ENCODE results near the gene SON.

Gene SON

GRCh38 chr21:33543505-33544129, 779 bp downstream of the SON start:
- TF ChIP-seq, protein P1, sequence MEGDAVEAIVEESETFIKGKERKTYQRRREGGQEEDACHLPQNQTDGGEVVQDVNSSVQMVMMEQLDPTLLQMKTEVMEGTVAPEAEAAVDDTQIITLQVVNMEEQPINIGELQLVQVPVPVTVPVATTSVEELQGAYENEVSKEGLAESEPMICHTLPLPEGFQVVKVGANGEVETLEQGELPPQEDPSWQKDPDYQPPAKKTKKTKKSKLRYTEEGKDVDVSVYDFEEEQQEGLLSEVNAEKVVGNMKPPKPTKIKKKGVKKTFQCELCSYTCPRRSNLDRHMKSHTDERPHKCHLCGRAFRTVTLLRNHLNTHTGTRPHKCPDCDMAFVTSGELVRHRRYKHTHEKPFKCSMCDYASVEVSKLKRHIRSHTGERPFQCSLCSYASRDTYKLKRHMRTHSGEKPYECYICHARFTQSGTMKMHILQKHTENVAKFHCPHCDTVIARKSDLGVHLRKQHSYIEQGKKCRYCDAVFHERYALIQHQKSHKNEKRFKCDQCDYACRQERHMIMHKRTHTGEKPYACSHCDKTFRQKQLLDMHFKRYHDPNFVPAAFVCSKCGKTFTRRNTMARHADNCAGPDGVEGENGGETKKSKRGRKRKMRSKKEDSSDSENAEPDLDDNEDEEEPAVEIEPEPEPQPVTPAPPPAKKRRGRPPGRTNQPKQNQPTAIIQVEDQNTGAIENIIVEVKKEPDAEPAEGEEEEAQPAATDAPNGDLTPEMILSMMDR (IDR thresholded peaks at IDR 0.05; ENCODE audit: low read depth, low read length, missing control alignments), result no peak
- peak overlapping the region; percentile 56 for H3K4me3 ChIP-seq (replicated peaks; ENCODE audit: low read depth, low read length)
- DNase-seq (ENCODE audit: extremely low read depth, low read depth), result no peak

DNA sequence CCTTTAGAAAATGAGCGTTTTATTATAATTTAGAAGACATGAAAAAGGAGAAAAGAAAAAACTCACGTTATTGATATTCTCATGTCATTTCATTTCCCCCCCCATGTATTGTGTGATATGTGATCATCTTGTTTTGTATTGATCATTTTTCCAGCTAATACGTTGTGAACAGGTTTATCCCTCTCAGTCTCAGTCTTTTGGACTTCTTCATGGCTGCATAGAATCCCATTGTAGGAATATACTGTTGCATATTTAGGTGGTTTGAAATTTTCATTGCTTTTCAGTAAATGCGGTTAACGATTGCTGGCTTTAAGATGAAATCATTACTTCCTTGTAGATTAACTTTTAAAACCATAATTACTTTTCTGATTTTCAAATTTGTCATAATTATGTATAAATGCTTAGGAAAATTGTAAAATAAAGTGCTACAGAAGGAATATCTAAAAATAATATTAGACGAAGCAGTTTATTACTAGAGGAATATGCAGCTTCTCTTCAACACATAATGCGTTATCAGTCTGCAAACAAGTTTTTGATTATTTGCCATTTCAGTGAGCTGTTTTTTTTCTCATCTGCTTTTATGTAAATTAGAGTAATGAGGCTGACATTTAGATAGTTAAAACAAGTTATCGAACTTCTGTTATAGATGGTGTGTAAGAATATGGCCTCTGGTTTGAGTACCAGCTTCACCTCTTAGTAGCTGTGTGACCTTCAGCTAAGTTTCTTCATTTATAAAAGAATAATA, 1.8 kb downstream of the SON start:
- TF ChIP-seq, protein P1 (IDR thresholded peaks at IDR 0.05; ENCODE audit: low read depth, low read length, missing control alignments), result no peak
- no peak for DNase-seq (ENCODE audit: extremely low read depth, low read depth)
- H3K4me3 ChIP-seq (replicated peaks; ENCODE audit: low read depth, low read length), result peak overlapping the region; percentile 56

DNA sequence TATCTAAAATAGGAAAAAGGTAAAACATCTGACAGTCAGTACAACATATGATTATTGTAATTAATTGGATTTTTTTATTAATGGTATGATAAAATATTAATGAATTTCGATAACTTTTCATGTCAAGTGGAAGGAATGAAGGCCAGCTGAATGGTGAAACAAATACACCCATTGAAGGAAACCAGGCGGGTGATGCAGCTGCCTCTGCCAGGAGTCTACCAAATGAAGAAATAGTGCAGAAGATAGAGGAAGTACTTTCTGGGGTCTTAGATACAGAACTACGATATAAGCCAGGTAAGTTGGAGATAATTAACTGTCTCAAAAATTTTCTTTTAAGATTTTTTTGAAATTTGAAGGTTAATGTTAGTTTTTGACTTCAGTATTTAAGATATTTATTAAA, 3.2 kb downstream of the SON start:
- no peak for DNase-seq (ENCODE audit: extremely low read depth, low read depth)
- no peak overlapping the region; the same call in 1 of the 2 replicates for H3K4me3 ChIP-seq (replicated peaks; ENCODE audit: low read depth, low read length)
- TF ChIP-seq, protein P1 (IDR thresholded peaks at IDR 0.05; ENCODE audit: low read depth, low read length, missing control alignments), result no peak

GRCh38 chr21:33549848-33550771, 7.3 kb downstream of the SON start:
- TF ChIP-seq, protein P1 (IDR thresholded peaks at IDR 0.05; ENCODE audit: low read depth, low read length, missing control alignments), result no peak
- no peak overlapping the region for H3K4me3 ChIP-seq (replicated peaks; ENCODE audit: low read depth, low read length)
- DNase-seq (ENCODE audit: extremely low read depth, low read depth), result no peak

DNA sequence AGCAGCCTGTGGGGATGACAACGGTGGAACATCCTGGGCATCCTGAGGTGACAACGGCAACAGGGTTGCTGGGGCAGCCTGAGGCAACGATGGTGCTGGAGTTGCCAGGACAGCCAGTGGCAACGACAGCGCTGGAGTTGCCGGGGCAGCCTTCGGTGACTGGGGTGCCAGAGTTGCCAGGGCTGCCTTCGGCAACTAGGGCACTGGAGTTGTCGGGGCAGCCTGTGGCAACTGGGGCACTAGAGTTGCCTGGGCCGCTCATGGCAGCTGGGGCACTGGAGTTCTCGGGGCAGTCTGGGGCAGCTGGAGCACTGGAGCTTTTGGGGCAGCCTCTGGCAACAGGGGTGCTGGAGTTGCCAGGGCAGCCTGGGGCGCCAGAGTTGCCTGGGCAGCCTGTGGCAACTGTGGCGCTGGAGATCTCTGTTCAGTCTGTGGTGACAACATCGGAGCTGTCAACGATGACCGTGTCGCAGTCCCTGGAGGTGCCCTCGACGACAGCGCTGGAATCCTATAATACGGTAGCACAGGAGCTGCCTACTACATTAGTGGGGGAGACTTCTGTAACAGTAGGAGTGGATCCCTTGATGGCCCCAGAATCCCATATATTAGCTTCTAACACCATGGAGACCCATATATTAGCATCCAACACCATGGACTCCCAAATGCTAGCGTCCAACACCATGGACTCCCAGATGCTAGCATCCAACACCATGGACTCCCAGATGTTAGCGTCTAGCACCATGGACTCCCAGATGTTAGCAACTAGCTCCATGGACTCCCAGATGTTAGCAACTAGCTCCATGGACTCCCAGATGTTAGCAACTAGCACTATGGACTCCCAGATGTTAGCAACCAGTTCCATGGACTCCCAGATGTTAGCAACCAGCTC, 8.2 kb downstream of the SON start:
- TF ChIP-seq, protein P1 (IDR thresholded peaks at IDR 0.05; ENCODE audit: low read depth, low read length, missing control alignments), result no peak
- H3K4me3 ChIP-seq (replicated peaks; ENCODE audit: low read depth, low read length), result no peak overlapping the region
- no peak for DNase-seq (ENCODE audit: extremely low read depth, low read depth)

DNA sequence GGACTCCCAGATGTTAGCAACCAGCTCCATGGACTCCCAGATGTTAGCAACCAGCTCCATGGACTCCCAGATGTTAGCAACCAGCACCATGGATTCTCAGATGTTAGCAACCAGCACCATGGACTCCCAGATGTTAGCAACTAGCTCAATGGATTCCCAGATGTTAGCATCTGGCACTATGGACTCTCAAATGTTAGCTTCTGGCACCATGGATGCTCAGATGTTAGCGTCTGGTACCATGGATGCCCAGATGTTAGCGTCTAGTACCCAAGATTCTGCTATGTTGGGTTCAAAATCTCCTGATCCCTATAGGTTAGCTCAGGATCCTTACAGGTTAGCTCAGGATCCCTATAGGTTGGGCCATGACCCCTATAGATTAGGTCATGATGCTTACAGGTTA, 8.8 kb downstream of the SON start:
- TF ChIP-seq, protein P1 (IDR thresholded peaks at IDR 0.05; ENCODE audit: low read depth, low read length, missing control alignments), result no peak
- no peak for DNase-seq (ENCODE audit: extremely low read depth, low read depth)
- H3K4me3 ChIP-seq (replicated peaks; ENCODE audit: low read depth, low read length), result no peak overlapping the region

Measured in HFF-Myc (cell line).